Esophagus squamous epithelium (tissue), 4 donors: Measurements from ENCODE around the gene PPM1F.
A peak's percentile ranks its signal among the peaks of the same experiment; 100 is the strongest.

Source experiments
- POLR2A ChIP-seq, 4 donors: fragments of 450-650 bp; IDR thresholded peaks; one replicate each; pipeline ENCODE4 v1.6.1; 2017; ENCODE audit warnings: antibody characterized with exemption in 4 of 4, mild to moderate bottlenecking in 4 of 4, moderate library complexity in 3 of 4
- TF ChIP-seq, protein P1 (sequence below), 6 experiments: fragments of 450-650 bp in 4 of 6; fragments of 200-600 bp in 2 of 6; sonication (generic) in 2 of 6; IDR thresholded peaks; one replicate each; pipeline ENCODE4 v1.5.1; 2016 to 2019; ENCODE audit warnings: antibody characterized with exemption in 6 of 6, mild to moderate bottlenecking in 4 of 6, moderate library complexity in 4 of 6

DNA sequence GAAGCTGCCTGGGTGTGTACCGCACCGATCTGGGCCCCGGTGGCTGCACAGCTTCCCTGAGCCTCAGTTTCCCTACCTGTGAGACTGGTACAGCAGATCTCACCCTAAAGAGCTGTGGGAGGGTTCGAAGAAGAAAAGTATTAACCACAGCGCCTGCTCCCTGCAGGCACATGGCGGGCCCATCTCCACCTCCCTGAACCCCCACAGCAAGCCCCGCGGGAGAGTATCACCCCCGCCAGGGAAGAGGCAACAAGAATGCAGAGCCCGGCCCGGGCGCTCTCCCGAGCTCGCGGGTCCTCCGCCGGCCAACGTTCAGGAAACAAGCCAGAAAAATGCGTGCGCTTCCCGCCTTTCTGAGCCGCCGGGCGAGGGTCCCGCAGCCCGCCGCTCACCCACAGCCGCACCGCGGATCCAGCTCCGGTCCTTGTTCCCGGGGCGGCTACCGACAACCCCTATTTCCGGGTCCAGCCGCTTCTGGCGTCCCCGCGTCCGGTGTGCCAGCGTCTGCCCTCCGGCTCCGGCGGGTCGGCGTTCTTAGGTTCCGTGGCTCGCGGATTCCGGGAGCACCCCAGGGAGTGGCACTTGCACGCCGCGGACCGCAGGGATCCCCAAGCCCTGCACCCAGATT is 29.8 kb upstream of the PPM1F start, which contains the start of gene TOP3B:
- TF ChIP-seq, protein P1, sequence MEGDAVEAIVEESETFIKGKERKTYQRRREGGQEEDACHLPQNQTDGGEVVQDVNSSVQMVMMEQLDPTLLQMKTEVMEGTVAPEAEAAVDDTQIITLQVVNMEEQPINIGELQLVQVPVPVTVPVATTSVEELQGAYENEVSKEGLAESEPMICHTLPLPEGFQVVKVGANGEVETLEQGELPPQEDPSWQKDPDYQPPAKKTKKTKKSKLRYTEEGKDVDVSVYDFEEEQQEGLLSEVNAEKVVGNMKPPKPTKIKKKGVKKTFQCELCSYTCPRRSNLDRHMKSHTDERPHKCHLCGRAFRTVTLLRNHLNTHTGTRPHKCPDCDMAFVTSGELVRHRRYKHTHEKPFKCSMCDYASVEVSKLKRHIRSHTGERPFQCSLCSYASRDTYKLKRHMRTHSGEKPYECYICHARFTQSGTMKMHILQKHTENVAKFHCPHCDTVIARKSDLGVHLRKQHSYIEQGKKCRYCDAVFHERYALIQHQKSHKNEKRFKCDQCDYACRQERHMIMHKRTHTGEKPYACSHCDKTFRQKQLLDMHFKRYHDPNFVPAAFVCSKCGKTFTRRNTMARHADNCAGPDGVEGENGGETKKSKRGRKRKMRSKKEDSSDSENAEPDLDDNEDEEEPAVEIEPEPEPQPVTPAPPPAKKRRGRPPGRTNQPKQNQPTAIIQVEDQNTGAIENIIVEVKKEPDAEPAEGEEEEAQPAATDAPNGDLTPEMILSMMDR (IDR thresholded peaks at IDR 0.05), result peak in 1 of 6 experiments; percentile 38
- TF ChIP-seq POLR2A (IDR thresholded peaks at IDR 0.05), result peak in 1 of 4 donors; percentile 32
